Peyer's patch (tissue), 4 donors: Measurements from ENCODE around the gene CELF1. TPM values are rescaled to one million over a fixed set of nuclear protein-coding genes. Genes with fewer than 3 reads are reported as not detected.

Experiments
- DNase-seq, 3 donors: peaks; one replicate each; pipeline ENCODE4 v3.0.0-alpha.2; 2017 to 2019
- H3K27ac ChIP-seq, 4 donors: fragments of 200-600 bp; sonication (generic); one replicate each; pipeline ENCODE4 v1.5.1; 2016 to 2019
- H3K27me3 ChIP-seq, 2 donors: fragments of 200-600 bp; sonication (generic); one replicate each; pipeline ENCODE4 v1.5.1; 2019
- H3K36me3 ChIP-seq, 3 donors: fragments of 200-600 bp; sonication (generic); one replicate each; pipeline ENCODE4 v1.5.1; 2016 to 2019
- H3K4me1 ChIP-seq, 4 donors: fragments of 200-600 bp; sonication (generic); one replicate each; pipeline ENCODE4 v1.5.1; 2016 to 2019
- H3K4me3 ChIP-seq, 4 donors: fragments of 200-600 bp; sonication (generic); 1 replicate in 3 of 4; 2 replicates in 1 of 4; pipeline ENCODE4 v1.5.1; 2016 to 2019; ENCODE audit warnings: mild to moderate bottlenecking in 1 of 4
- H3K9me3 ChIP-seq, 4 donors: fragments of 200-600 bp; sonication (generic); one replicate each; pipeline ENCODE4 v1.5.1; 2016 to 2019; ENCODE audit warnings: mild to moderate bottlenecking in 1 of 4
- CTCF ChIP-seq, 6 experiments: fragments of 450-650 bp in 4 of 6; fragments of 200-600 bp in 2 of 6; sonication (generic) in 1 of 6; IDR thresholded peaks; one replicate each; pipeline ENCODE4 v1.5.1; 2017 to 2019; ENCODE audit warnings: antibody characterized with exemption in 6 of 6, mild to moderate bottlenecking in 3 of 6, moderate library complexity in 1 of 6
- POLR2A ChIP-seq, 2 donors: fragments of 450-650 bp; IDR thresholded peaks; one replicate each; pipeline ENCODE4 v1.5.1; 2017; ENCODE audit warnings: antibody characterized with exemption in 2 of 2, mild to moderate bottlenecking in 2 of 2, moderate library complexity in 2 of 2
- total RNA-seq, 4 donors: library from RNA; depleted of rRNA; stranded (reverse); fragments of >200 nt; gene quantifications; one replicate each; pipeline ENCODE4 v1.1.0, GENCODE V29; 2016

The CELF1 gene
- total RNA-seq, 4 donors from 2014 or later: 90.7 to 134 (median 121) TPM

GRCh38 chr11:47495011-47495855 is 57.7 kb downstream of the CELF1 start:
- TF ChIP-seq CTCF (IDR thresholded peaks at IDR 0.05): no peak
- no peak for TF ChIP-seq POLR2A (IDR thresholded peaks at IDR 0.05)
- Histone ChIP-seq H3K4me3 (no peak overlapping the region), H3K4me1 (peaks cover 0 to 7% (median 0%) of the 10 kb centered on the region in 4 donors), H3K36me3 (peaks cover 0 to 7% (median 0%) of the 10 kb centered on the region in 3 donors), H3K27me3 (no peaks in the 10 kb centered on the region), H3K9me3 (no peaks in the 10 kb centered on the region), H3K27ac (no peak overlapping the region)
- DNase-seq: no peak

GRCh38 chr11:47489395-47489755 is 63.6 kb downstream of the CELF1 start:
- Histone ChIP-seq H3K9me3 (no peaks in the 10 kb centered on the region), H3K36me3 (peaks cover 0 to 42% (median 0%) of the 10 kb centered on the region in 3 donors), H3K4me3 (no peak overlapping the region), H3K27ac (no peak overlapping the region), H3K27me3 (no peaks in the 10 kb centered on the region), H3K4me1 (peaks cover 0 to 8% (median 0%) of the 10 kb centered on the region in 4 donors)
- DNase-seq: no peak
- no peak for TF ChIP-seq POLR2A (IDR thresholded peaks at IDR 0.05)
- TF ChIP-seq CTCF (IDR thresholded peaks at IDR 0.05): no peak

GRCh38 chr11:47488674-47489394 is 64.1 kb downstream of the CELF1 start:
- H3K27ac ChIP-seq: no peak overlapping the region
- TF ChIP-seq POLR2A (IDR thresholded peaks at IDR 0.05): no peak
- no peak for TF ChIP-seq CTCF (IDR thresholded peaks at IDR 0.05)
- no peak for DNase-seq
- H3K4me1 ChIP-seq: peaks cover 0 to 8% (median 0%) of the 10 kb centered on the region in 4 donors
- no peaks in the 10 kb centered on the region for H3K9me3 ChIP-seq
- H3K27me3 ChIP-seq: no peaks in the 10 kb centered on the region
- H3K36me3 ChIP-seq: peaks cover 0 to 47% (median 0%) of the 10 kb centered on the region in 3 donors
- H3K4me3 ChIP-seq: no peak overlapping the region

- Histone ChIP-seq H3K4me3 (no peak overlapping the region), H3K27ac (no peak overlapping the region), H3K9me3 (no peaks in the 10 kb centered on the region), H3K27me3 (no peaks in the 10 kb centered on the region), H3K4me1 (peaks cover 0 to 8% (median 0%) of the 10 kb centered on the region in 4 donors), H3K36me3 (peaks cover 0 to 55% (median 0%) of the 10 kb centered on the region in 3 donors)
- TF ChIP-seq CTCF (IDR thresholded peaks at IDR 0.05) (no peak), POLR2A (IDR thresholded peaks at IDR 0.05) (no peak)
- DNase-seq: no peak
Measured at GRCh38 chr11:47488111-47488510, 64.8 kb downstream of the CELF1 start.

- H3K36me3 ChIP-seq: peaks cover 0 to 56% (median 0%) of the 10 kb centered on the region in 3 donors
- no peak overlapping the region for H3K4me3 ChIP-seq
- TF ChIP-seq POLR2A (IDR thresholded peaks at IDR 0.05): no peak
- no peak for TF ChIP-seq CTCF (IDR thresholded peaks at IDR 0.05)
- no peaks in the 10 kb centered on the region for H3K27me3 ChIP-seq
- no peak overlapping the region for H3K27ac ChIP-seq
- peaks cover 0 to 8% (median 0%) of the 10 kb centered on the region in 4 donors for H3K4me1 ChIP-seq
- no peak for DNase-seq
- no peaks in the 10 kb centered on the region for H3K9me3 ChIP-seq
Measured at GRCh38 chr11:47487421-47487820, 65.5 kb downstream of the CELF1 start.
